Measurements from ENCODE around the gene RBL1.
"Not testable (repeated sequence)": the region's sequence is repeated elsewhere in the genome, so short reads cannot be mapped to it uniquely, and the experiment has no call there.

Gene RBL1, protein sequence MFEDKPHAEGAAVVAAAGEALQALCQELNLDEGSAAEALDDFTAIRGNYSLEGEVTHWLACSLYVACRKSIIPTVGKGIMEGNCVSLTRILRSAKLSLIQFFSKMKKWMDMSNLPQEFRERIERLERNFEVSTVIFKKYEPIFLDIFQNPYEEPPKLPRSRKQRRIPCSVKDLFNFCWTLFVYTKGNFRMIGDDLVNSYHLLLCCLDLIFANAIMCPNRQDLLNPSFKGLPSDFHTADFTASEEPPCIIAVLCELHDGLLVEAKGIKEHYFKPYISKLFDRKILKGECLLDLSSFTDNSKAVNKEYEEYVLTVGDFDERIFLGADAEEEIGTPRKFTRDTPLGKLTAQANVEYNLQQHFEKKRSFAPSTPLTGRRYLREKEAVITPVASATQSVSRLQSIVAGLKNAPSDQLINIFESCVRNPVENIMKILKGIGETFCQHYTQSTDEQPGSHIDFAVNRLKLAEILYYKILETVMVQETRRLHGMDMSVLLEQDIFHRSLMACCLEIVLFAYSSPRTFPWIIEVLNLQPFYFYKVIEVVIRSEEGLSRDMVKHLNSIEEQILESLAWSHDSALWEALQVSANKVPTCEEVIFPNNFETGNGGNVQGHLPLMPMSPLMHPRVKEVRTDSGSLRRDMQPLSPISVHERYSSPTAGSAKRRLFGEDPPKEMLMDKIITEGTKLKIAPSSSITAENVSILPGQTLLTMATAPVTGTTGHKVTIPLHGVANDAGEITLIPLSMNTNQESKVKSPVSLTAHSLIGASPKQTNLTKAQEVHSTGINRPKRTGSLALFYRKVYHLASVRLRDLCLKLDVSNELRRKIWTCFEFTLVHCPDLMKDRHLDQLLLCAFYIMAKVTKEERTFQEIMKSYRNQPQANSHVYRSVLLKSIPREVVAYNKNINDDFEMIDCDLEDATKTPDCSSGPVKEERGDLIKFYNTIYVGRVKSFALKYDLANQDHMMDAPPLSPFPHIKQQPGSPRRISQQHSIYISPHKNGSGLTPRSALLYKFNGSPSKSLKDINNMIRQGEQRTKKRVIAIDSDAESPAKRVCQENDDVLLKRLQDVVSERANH

DNA sequence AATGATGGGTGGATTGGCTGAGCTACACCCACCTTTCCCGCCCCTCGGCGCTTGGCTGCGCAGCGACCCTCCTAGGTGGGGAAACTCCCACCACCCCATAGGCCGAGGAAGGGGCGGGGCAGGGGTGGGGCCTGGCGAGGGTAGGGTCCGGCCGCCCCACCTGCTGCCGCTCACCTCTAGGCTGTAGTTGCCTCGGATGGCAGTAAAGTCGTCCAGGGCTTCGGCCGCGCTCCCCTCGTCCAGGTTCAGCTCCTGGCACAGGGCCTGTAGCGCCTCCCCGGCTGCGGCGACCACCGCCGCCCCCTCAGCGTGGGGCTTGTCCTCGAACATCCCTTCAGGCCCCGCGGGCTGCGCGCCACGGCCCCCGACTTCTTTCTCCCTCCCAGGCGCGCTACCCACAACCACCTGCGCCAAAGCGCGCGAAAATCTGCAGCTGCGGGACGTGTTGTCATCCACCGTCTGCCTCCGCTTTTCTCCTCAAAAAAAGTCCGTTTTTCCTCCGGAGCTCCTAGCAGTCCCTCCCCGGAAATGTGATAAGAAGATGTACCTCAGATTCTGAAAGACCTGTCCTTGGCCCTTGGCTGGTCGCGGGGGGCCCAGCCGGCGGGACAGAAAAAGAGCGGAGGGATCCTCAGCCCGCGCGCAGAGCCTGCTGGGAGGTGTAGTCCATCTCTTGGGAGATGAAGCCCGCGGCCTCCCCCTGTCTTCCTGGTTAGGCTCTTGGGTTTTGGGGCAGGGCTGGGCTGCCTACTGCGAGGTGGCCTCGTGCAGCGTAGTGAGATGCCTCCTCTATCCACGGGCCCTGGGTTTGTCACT lies at the start of gene RBL1:
RBL1 (minus strand) TSS at position 399 of the 816 bp plus-strand sequence; CDS start at position 330, 69 bp downstream.
- peak; percentile 73 for DNase-seq

- no peak for DNase-seq
These were observed 49.1 kb upstream of the RBL1 start for GRCh38 chr20:37144856-37145404.

DNA sequence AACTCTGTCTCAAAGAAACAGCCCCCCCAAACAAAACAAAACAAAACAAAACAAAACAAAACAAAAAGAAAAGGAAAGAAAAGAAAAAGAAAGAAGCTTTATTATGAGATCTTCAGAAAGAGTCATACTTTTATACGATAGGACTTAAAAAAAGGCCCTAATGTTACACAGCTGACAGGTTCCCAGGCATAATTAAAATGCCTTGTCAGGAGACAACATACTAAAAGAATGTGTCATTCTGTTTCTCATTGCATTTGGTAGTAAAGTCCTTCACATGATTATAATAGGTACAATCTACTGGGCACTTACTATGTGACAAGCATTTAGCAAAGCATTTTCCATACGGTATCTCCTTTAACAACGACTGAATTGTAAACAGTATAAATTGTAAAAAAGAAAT lies 46.9 kb upstream of the RBL1 start:
- no peak for DNase-seq

DNA sequence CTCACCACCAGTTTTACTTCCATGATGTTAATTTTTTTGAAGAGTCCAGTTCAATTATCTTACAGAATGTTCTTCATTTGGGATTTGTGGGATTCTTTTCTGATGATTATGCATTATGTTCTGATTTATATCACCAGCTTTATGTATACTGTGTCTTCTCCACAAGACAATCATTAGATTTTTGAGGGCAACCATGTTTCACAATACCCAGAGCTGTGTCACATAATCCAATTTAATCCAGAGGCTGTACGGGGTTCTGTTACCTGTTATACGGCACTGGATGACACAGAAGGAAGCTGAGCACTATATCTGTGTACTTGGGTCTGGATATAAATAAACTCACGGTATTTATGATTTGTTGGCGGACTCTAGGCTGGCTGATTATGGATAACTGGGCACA lies 41.8 kb upstream of the RBL1 start:
- DNase-seq: no peak

GRCh38 chr20:37133952-37134351 lies 38.2 kb upstream of the RBL1 start:
- no peak for DNase-seq

GRCh38 chr20:37131486-37131885 lies 35.7 kb upstream of the RBL1 start:
- DNase-seq: no peak

GRCh38 chr20:37128803-37129202 lies 33.0 kb upstream of the RBL1 start:
- no peak for DNase-seq

DNA sequence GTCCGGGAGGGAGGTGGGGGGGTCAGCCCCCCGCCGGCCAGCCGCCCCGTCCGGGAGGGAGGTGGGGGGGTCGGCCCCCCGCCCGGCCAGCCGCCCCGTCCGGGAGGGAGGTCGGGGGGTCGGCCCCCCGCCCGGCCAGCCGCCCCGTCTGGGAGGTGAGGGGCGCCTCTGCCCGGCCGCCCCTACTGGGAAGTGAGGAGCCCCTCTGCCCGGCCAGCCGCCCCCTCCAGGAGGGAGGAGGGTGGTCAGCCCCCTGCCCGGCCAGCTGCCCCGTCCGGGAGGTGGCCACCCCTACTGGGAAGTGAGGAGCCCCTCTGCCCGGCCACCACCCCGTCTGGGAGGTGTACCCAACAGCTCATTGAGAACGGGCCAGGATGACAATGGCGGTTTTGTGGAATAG lies 30.5 kb upstream of the RBL1 start:
- not testable (repeated sequence) for DNase-seq

- DNase-seq: no peak
These were observed 27.6 kb upstream of the RBL1 start for GRCh38 chr20:37123441-37123840.

GRCh38 chr20:37120497-37120896 lies 24.7 kb upstream of the RBL1 start:
- DNase-seq: no peak

DNA sequence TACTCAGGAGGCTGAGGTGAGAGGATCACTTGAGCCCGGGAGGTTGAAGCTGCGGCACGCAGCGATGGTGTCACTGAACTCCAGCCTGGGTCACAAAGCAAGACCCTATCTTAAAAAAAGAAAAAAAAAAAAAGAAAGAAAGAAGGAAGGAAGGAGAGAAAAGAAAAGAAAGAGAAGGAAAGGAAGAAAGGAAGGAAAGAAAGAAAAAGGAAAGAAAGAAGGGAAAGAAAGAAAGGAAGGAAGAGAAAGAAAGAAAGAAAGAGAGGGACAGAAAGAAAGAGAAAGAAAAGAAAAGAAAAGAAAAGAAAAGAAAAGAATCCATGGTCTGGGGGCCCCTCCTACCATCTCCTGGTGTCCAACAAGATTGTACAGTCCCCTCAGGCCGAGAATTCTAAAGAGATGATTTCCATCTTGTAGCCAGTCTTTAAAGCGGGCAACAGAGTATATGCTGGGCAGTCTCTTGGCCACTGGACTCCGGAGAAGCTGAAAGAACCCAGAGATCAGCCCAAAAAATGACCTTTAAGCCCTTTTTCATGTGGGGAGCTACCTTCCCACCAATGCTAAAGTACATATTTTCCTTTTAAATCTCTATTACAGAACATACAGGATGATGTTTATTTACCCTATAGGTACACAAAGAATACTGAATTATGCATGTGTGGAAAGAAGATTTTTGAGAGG lies 23.7 kb upstream of the RBL1 start:
- no peak for DNase-seq

- DNase-seq: no peak
These were observed 18.2 kb upstream of the RBL1 start for GRCh38 chr20:37114012-37114411.

DNA sequence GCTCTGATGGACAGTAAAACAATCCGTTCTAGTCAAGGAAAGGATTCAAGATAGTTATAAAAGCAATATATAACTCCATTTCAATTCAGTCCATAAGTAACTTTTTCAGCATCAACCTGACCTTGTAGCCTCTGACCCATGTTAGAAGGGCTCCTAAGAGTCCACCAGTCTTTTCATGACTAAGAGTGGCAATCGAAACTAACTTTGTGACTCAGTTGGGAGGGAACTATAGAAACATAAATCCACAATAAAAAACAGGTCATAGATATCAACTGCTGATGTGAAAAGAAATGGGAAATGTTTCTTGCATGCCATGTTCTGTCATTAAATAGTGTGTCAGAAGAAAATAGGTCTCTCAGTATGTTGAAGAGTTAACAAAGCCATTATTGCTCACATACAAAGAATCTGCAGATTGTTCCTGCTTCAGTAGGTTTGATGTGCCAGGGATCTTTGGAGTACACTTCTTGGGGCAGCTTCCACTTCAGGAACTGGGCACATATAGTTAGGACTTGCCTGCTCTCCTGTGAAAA lies 16.2 kb upstream of the RBL1 start:
- no peak for DNase-seq

GRCh38 chr20:37108676-37109075 lies 12.9 kb upstream of the RBL1 start:
- DNase-seq: no peak

DNA sequence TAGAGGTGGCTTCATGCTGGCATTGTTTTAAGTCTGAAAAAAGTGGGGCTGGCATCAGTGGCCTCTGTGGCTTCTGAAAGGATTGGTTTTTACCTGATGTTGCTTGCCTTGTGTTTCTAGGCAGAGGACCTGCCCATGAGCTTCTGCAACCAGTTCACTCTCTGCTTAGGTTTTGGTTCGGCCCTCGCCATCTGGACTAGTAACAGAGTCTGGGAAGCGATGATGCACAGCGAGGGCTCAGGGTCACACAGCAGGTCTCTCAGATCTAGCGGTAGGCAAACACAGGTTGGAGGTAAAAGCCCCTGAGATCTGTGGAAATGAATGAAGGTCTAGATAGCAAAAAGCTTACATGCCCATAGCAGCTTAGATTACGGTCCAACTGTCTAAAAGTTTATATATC lies 6.8 kb upstream of the RBL1 start:
- DNase-seq: no peak

DNA sequence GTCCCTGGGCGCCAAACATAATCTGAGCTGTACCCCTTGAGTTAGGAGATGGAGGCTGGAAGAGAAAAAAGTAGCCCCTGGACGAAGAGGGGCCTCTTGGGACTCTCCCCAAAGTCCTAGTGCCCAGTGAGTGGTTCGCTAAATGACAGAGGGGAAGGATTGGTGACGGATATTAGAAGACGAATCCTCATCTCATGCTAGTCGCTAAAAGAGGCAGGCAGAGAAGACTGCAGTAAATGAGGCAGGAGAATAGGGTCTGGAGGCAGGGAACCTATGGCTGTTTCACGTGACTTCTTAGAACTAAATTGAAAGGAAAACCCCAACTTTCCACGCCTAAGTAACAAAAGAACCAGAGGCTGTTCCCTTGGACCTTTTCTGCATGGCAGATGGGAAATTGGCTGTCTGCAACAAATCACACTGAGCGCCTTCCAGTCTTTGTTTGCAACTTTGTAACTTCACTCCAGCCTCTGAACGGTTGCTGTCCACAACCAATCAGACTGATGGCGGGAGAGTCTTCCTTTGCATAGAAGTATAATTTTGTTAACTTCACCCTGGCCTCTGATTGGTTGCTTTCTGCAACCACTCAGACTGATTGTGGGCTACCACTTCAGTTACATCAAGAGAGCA lies 731 bp upstream of the RBL1 start:
- no peak for DNase-seq

GRCh38 chr20:37095108-37095598 lies 644 bp downstream of the RBL1 start:
- peak; percentile 10 for DNase-seq

DNA sequence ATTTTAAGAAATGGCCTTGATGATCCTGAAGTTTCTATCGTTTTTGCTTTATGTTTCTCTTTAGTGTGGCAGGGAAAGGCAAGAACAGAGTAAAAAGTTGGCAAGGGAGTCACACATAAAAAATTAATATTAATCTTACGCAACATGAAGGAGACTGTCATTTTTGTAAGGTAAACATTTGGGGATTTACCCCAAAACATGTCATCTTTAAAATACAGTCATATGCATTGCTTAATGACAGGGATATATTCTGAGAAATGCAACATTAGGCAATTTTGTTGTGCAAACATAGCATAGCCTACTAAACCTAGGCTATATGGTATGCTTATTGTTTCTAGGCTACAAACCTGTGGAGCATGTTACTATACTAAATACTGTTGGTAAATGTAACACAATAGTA lies 5.4 kb downstream of the RBL1 start:
- no peak for DNase-seq

DNA sequence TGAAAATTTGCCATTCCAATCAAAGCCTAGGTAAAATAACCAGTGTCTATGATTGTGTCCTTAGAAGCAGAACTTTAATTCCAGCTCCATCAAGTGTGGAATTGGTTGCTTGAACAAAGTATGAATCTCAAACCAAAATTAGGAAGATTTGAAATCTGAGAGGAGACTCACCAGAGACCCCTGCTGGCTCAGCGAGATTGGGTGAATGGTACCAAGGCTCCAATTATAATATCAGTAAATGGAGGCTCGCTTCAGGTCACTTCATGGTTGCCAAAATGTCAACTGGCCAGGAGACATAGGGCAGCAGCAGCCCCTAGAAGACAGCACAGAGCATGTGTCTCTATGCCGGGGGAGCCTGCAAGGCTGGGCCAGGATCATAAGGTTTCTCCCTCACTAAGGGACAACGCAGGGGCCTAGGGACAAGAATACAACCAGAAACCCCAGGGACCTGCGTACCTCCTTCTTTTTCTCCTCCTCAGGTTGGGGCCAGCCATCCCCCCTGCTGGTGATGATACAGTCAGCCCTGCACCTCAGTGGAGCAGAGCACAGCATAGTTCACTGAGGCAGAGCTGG lies 14.0 kb downstream of the RBL1 start:
- DNase-seq: no peak

DNA sequence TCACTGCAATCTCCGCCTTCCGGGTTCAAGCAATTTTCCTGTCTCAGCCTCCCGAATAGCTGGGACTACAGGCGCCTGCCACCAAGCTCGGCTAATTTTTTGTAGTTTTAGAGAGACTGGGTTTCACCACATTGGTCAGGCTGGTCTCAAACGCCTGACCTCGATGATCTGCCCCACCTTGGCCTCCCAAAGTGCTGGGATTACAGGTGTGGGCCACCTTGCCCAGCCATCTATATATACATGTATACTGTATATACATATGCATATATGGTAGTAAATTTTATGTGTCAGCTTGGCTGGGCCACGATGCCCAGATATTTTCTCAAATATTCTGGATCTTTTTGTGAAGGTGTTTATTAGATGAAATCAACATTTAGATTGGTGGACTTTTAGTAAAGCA lies 18.8 kb downstream of the RBL1 start:
- no peak for DNase-seq
